Measurements from ENCODE around the gene UTP18. TPM values are rescaled to one million over a fixed set of nuclear protein-coding genes. Genes with fewer than 3 reads are reported as not detected.
"Not testable (repeated sequence)": the region's sequence is repeated elsewhere in the genome, so short reads cannot be mapped to it uniquely, and the experiment has no call there.

The UTP18 gene
- total RNA-seq, 4 donors from 2014 or later, result 14.4 to 25.8 (median 20.6) TPM

DNA sequence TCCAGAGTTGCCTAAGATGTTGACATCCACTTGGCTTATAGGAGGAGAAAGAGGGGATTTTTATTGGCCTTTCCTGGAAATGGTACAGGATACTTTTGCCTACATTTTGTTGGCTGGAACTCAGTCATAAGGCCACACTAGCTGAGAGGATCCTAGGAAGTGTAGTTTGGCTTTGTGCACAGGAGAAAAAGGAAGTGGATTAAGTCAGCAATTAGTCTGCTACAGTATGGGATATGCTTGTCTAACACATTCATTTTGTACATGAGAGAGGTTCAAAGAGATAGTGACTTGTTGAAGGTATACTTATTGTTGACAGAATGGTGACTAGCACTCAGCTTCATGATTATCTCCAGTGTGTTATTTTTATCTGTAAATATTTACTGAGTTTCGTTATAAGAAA lies 10.3 kb downstream of the UTP18 start:
- Histone ChIP-seq H3K4me1 (no peaks in the 10 kb centered on the region), H3K9me3 (no peaks in the 10 kb centered on the region), H3K36me3 (peaks cover 0 to 62% (median 0%) of the 10 kb centered on the region in 3 donors), H3K4me3 (no peak overlapping the region), H3K27ac (no peak overlapping the region), H3K27me3 (no peaks in the 10 kb centered on the region)
- TF ChIP-seq, protein P1, sequence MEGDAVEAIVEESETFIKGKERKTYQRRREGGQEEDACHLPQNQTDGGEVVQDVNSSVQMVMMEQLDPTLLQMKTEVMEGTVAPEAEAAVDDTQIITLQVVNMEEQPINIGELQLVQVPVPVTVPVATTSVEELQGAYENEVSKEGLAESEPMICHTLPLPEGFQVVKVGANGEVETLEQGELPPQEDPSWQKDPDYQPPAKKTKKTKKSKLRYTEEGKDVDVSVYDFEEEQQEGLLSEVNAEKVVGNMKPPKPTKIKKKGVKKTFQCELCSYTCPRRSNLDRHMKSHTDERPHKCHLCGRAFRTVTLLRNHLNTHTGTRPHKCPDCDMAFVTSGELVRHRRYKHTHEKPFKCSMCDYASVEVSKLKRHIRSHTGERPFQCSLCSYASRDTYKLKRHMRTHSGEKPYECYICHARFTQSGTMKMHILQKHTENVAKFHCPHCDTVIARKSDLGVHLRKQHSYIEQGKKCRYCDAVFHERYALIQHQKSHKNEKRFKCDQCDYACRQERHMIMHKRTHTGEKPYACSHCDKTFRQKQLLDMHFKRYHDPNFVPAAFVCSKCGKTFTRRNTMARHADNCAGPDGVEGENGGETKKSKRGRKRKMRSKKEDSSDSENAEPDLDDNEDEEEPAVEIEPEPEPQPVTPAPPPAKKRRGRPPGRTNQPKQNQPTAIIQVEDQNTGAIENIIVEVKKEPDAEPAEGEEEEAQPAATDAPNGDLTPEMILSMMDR (IDR thresholded peaks at IDR 0.05), result no peak
- TF ChIP-seq POLR2A (IDR thresholded peaks at IDR 0.05), result no peak
- DNase-seq, result no peak

DNA sequence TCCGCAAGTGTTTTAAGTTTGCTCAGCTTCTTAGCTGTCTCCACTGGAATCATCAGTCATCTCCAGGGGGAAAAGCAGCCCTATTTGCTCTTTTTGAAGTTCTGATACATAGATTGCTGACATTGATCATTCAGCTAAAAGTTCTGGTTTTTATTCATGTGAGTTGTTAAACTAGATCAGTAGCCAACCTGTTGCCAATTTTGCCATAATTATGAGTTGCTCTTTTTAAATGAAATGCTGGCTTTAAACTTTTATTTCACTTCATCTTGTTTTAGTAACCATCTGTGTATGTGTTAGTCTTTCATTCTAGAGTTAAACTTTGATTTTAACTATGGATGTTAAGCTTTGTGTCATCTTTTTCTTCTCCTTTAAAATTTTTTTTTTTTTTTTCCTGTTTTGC lies 12.5 kb downstream of the UTP18 start:
- no peaks in the 10 kb centered on the region for H3K4me1 ChIP-seq
- no peaks in the 10 kb centered on the region for H3K27me3 ChIP-seq
- TF ChIP-seq POLR2A (IDR thresholded peaks at IDR 0.05), result no peak
- TF ChIP-seq, protein P1 (IDR thresholded peaks at IDR 0.05), result no peak
- no peaks in the 10 kb centered on the region for H3K9me3 ChIP-seq
- H3K4me3 ChIP-seq, result no peak overlapping the region
- peaks cover 0 to 64% (median 0%) of the 10 kb centered on the region in 3 donors for H3K36me3 ChIP-seq
- no peak for DNase-seq
- no peak overlapping the region for H3K27ac ChIP-seq

DNA sequence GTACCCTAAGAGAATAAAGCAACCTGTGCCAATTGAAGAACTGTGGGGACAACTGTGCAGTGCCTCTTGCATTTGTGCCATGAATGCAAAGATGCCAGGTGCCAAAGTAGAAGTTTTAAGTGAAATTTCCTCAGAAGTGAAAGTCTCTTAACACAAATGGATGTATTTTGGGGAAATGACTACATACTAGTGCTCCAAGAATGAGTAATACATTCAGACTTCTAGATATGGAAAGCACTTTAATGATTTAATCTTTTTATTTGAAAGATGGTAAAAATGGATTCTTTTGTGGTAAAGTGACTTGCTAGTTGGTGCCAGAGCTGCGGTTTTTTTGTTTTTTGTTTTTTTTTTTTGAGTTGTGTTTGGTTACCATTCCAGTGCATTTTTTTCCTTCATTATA lies 15.0 kb downstream of the UTP18 start:
- Histone ChIP-seq H3K27me3 (no peaks in the 10 kb centered on the region), H3K36me3 (peaks cover 0 to 65% (median 0%) of the 10 kb centered on the region in 3 donors), H3K9me3 (no peaks in the 10 kb centered on the region), H3K27ac (no peak overlapping the region), H3K4me1 (no peaks in the 10 kb centered on the region), H3K4me3 (no peak overlapping the region)
- TF ChIP-seq POLR2A (IDR thresholded peaks at IDR 0.05), result no peak
- TF ChIP-seq, protein P1 (IDR thresholded peaks at IDR 0.05), result no peak
- DNase-seq, result no peak

DNA sequence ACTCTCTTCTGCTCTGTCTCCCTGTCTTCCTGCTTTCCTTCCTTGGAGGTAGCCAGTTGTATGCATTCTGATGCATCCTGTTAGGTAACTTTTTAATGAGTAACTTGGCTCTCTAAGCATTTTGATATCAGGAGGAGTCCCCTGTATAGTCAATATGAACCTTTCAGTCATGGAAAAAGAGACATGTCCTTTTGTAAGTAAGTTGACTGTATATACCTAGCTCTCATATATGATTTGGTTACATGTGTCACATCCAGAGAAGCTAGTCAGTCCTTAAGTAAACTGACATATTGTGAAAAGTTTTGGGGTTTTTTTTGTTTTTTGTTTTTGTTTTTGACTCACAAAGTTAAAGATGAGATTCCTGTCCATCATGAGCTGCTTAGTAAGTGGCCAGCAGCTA lies 18.8 kb downstream of the UTP18 start:
- H3K36me3 ChIP-seq, result peaks cover 0 to 83% (median 0%) of the 10 kb centered on the region in 3 donors
- H3K4me1 ChIP-seq, result no peaks in the 10 kb centered on the region
- no peak overlapping the region for H3K27ac ChIP-seq

DNA sequence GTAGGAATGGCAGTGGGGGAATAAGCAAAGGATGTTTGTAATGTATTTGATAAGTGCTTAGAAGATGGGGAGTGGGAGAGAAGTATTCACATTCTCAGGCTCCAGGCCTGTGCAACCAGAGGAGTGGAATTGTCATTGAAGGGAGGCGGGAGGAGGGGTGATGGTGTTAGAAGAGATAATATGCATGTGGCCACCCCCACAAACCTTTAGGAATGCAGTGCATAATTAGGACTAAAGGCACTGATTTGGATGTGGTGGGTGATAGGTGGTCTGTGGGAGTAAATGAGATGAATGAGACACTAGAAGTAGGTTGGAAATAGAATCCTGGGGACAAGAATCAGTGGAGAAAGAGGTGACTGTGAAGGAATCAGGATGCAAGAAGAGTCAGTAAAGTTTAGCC lies 27.1 kb downstream of the UTP18 start:
- DNase-seq, result no peak
- Histone ChIP-seq H3K27me3 (no peaks in the 10 kb centered on the region), H3K27ac (no peak overlapping the region), H3K4me1 (no peaks in the 10 kb centered on the region), H3K4me3 (no peak overlapping the region), H3K36me3 (peaks cover 0 to 80% (median 0%) of the 10 kb centered on the region in 3 donors), H3K9me3 (no peaks in the 10 kb centered on the region)
- TF ChIP-seq, protein P1 (IDR thresholded peaks at IDR 0.05), result no peak
- TF ChIP-seq POLR2A (IDR thresholded peaks at IDR 0.05), result no peak

More for the DNA sequence above, 18.8 kb downstream of the UTP18 start:
- no peak for DNase-seq
- Histone ChIP-seq H3K4me3 (no peak overlapping the region), H3K27me3 (no peaks in the 10 kb centered on the region), H3K9me3 (no peaks in the 10 kb centered on the region)
- no peak for TF ChIP-seq POLR2A (IDR thresholded peaks at IDR 0.05)
- TF ChIP-seq, protein P1 (IDR thresholded peaks at IDR 0.05), result no peak

DNA sequence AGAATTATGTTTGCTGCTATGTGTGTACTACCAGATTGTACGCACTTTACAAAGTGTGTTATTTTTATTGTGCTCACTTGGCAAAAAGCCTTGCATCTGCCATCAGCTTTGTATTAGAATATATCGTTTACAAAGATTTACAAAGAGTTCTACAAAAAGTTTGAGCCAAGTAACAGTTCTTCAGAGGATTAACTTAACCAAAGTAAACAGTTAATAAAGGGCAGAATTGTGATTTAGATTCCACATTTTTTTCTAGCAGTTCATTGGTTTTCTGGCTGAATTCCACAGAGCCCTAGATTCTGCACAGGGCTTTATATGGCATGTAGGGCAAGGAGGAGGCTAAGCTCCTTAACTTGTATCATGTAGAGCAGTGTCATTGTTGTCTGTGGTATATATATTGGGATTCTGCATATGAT lies 29.4 kb downstream of the UTP18 start:
- no peaks in the 10 kb centered on the region for H3K27me3 ChIP-seq
- TF ChIP-seq, protein P1 (IDR thresholded peaks at IDR 0.05), result no peak
- no peak for TF ChIP-seq POLR2A (IDR thresholded peaks at IDR 0.05)
- no peak overlapping the region for H3K4me3 ChIP-seq
- H3K27ac ChIP-seq, result no peak overlapping the region
- peaks cover 0 to 73% (median 0%) of the 10 kb centered on the region in 3 donors for H3K36me3 ChIP-seq
- no peaks in the 10 kb centered on the region for H3K4me1 ChIP-seq
- no peak for DNase-seq
- H3K9me3 ChIP-seq, result no peaks in the 10 kb centered on the region

DNA sequence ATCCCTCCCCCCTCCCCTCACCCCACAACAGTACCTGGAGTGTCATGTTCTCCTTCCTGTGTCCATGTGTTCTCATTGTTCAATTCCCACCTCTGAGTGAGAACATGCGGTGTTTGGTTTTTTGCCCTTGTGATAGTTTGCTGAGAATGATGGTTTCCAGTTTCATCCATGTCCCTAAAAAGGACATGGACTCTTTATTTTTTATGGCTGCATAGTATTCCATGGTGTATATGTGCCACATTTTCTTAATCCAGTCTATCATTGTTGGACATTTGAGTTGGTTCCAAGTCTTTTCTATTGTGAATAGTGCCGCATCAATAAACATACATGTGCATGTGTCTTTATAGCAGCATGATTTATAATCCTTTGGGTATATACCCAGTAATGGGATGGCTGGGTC lies 34.0 kb downstream of the UTP18 start:
- H3K36me3 ChIP-seq, result peaks cover 0 to 27% (median 0%) of the 10 kb centered on the region in 3 donors
- not testable (repeated sequence) for H3K9me3 ChIP-seq, DNase-seq, H3K4me1 ChIP-seq, H3K27me3 ChIP-seq, H3K27ac ChIP-seq, H3K4me3 ChIP-seq
